ENCODE measurements around the gene TGIF2. TPM values are rescaled to one million over a fixed set of nuclear protein-coding genes. Genes with fewer than 3 reads are reported as not detected.

TGIF2 gene
- total and polyA plus RNA-seq, 9 of the 15 experiments (the other 6 are each of a cell fraction or from before 2014, with no cell fraction given) = 6.8 to 27.8 (median 15.7) TPM

DNA sequence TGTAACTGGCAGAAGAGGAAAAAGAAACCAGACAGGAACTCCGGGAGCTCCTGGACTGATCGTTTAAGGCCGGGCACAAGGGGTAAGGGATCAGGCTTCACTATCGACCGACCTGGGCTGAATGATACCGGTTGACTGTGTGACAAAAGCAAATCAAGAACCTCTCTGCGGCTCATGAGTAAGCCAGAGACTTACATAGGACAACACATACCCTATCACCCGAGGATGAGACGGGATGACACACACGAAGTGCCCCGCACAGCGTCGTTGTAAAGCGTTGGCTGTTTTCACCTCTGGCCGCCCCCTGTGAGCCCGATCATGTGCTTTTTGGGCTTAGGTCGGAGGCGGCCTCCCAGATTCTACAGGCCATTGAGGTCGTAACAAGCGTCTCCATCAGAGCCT lies 695 bp upstream of the TGIF2 start (continued):
- TF ChIP-seq ZBTB2 (IDR thresholded peaks at IDR 0.05) = 0 out of 2 replicates have a peak, but pooled peaks have one; percentile 15
- TF ChIP-seq BRCA1 (IDR thresholded peaks at IDR 0.05) = no peak
- peak; percentile 62; the same call in 1 of the 2 replicates for TF ChIP-seq BRCA1 (CRISPR knock-in tag; IDR thresholded peaks at IDR 0.05)
- TF ChIP-seq, protein P1, sequence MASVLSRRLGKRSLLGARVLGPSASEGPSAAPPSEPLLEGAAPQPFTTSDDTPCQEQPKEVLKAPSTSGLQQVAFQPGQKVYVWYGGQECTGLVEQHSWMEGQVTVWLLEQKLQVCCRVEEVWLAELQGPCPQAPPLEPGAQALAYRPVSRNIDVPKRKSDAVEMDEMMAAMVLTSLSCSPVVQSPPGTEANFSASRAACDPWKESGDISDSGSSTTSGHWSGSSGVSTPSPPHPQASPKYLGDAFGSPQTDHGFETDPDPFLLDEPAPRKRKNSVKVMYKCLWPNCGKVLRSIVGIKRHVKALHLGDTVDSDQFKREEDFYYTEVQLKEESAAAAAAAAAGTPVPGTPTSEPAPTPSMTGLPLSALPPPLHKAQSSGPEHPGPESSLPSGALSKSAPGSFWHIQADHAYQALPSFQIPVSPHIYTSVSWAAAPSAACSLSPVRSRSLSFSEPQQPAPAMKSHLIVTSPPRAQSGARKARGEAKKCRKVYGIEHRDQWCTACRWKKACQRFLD (CRISPR knock-in tag; IDR thresholded peaks at IDR 0.05) = peak; percentile 69
- TF ChIP-seq ZNF561 (CRISPR knock-in tag; conservative IDR thresholded peaks at IDR 0.05) = no peak
- peak; percentile 20 for TF ChIP-seq HNRNPLL (IDR thresholded peaks at IDR 0.05; ENCODE audit: low read depth, low read length, poor library complexity, severe bottlenecking)
- no peak for TF ChIP-seq CAMTA2 (CRISPR knock-in tag; conservative IDR thresholded peaks at IDR 0.05)

- peaks cover 21% of the 10 kb centered on the region; the same call in 2 of the 3 replicates for H3K36me3 ChIP-seq (ENCODE audit: control insufficient read depth, insufficient read depth, low read length)
- peaks cover 9% of the 10 kb centered on the region for H4K20me1 ChIP-seq (replicated peaks; ENCODE audit: control insufficient read depth, insufficient read depth, low read length)
- ChIA-PET POLR2A (interaction anchor here (0.5 kb wide), 1 partner anchor 459 kb away, joined by 3 read pairs; no protein-coding TSS in a partner anchor), CTCF (ENCODE audit: low intra/inter-chr PET ratio) (interaction anchor here (0.8 to 1.4 kb wide), 2 partner anchors 18 to 171 kb away, joined by 3 read pairs; no protein-coding TSS in a partner anchor)
- WGBS (ENCODE audit: insufficient coverage, low coverage, missing lambda C conversion rate) = 2% methylated on average over 32 of the region's 53 CpGs
- TSS peak; percentile 51 for BruUV-seq (replicated peaks)
- peak overlapping the region; percentile 80 for H3K4me3 ChIP-seq
- H2AFZ ChIP-seq (ENCODE audit: low read depth, low read length) = peak overlapping the region; percentile 38; the same call in 1 of the 2 replicates
- intact Hi-C loops (cut with micrococcal nuclease) = loop anchor here (5.0 kb wide), 1 partner anchor 378 kb away; the partner anchor contains the start of gene SAMHD1
- H3K9me1 ChIP-seq (ENCODE audit: control insufficient read depth, insufficient read depth, low read length) = peaks cover 3% of the 10 kb centered on the region
- H3K27ac ChIP-seq (ENCODE audit: extremely low read depth, low read depth, low read length) = peak overlapping the region; percentile 92
- H3K9ac ChIP-seq (ENCODE audit: insufficient read depth in 1 of 2, low read depth in 2 of 2, low read length in 2 of 2) = peak overlapping the region; percentile 80 to 95; a peak in 3 of 4 replicates
- no peaks in the 10 kb centered on the region for H3K27me3 ChIP-seq (ENCODE audit: control insufficient read depth in 2 of 2, insufficient read depth in 2 of 2, low read length in 2 of 2)
- no peak for FAIRE-seq
- no peaks in the 10 kb centered on the region for H3K9me3 ChIP-seq (replicated peaks; ENCODE audit: control insufficient read depth, insufficient read depth, low read depth, low read length)
- H3K4me1 ChIP-seq (replicated peaks in 1 of 2; ENCODE audit: control insufficient read depth in 2 of 2, insufficient read depth in 2 of 2, low read length in 2 of 2) = peaks cover 42 to 50% of the 10 kb centered on the region in 2 experiments
- peak overlapping the region; percentile 63 for H3K4me2 ChIP-seq (ENCODE audit: insufficient read depth, low read length)
- DNase-seq (ENCODE audit: extremely low read depth in 1 of 4, low spot score in 3 of 4) = peak; percentile 50 to 70 (median 66)
- peaks cover 43% of the 10 kb centered on the region for H3K79me2 ChIP-seq (ENCODE audit: control insufficient read depth, insufficient read depth, low read length)
- in situ Hi-C loops (cut with MboI) = no loop called here
- ATAC-seq = peak; percentile 4
- no peak for TF ChIP-seq ZFP1 (CRISPR knock-in tag; IDR thresholded peaks at IDR 0.05)
- TF ChIP-seq EP300 (IDR thresholded peaks at IDR 0.05; ENCODE audit: low read length) = no peak
- no peak for TF ChIP-seq MAFG (tag; conservative IDR thresholded peaks at IDR 0.05)
- TF ChIP-seq FOXK1 (CRISPR knock-in tag; IDR thresholded peaks at IDR 0.05; ENCODE audit: borderline replicate concordance) = no peak
- TF ChIP-seq HMGXB4 (CRISPR knock-in tag; IDR thresholded peaks at IDR 0.05) = no peak
Measured at GRCh38 chr20:36573798-36574365, 485 bp downstream of the TGIF2 start.

Measured in K562 (cell line).